Fibroblast of the aortic adventitia (primary cell): ENCODE measurements around the gene WDR49. TPM values are rescaled to one million over a fixed set of nuclear protein-coding genes. Genes with fewer than 3 reads are reported as not detected.

Experiments used
- DNase-seq: peaks from one replicate; pipeline ENCODE4 v3.0.0-alpha.2; 2010; ENCODE audit warnings: low read depth
- H3K4me3 ChIP-seq: 2 replicates; pipeline ENCODE4 v1.5.1; 2011; ENCODE audit warnings: low read depth, mild to moderate bottlenecking, control low read depth, low read length, moderate library complexity
- total RNA-seq: library from RNA; depleted of rRNA; stranded (reverse); fragments of >200 nt; gene quantifications from 2 replicates; pipeline ENCODE4 v1.2.3, GENCODE V29; 2012; ENCODE audit warnings: low replicate concordance
- TF ChIP-seq, protein P1 (sequence below): IDR thresholded peaks from 2 replicates; pipeline ENCODE4 v1.5.1; 2011; ENCODE audit warnings: mild to moderate bottlenecking, low read length, control low read depth, inconsistent platforms; ENCODE audit not compliant: insufficient read depth

WDR49 gene
- under 0.01 and 0.08 TPM in 2 replicates for total RNA-seq

DNA sequence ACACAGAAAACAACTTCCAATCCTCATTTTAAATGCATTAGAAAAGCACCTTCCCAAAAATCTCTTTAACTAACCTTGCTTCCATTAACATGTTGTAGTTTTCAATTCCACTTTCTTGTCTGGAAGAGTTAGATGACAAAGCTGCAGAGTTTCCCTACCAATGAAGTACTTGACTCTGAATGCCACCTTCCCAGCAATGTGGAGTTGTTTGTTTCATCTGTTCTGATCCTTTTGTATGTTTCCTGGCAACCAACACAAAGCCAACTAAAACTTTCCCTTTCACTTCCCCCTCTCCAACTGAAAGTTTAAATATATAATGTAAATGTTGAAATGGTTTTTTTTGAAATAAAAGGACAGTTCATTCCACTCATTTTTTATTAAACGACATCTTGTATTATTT, at the start of gene WDR49:
Gene WDR49 (minus strand): TSS at position 183 of the 400 bp plus-strand sequence. CDS start 517 bp downstream, outside the sequence.
- DNase-seq, result no peak
- TF ChIP-seq, protein P1, sequence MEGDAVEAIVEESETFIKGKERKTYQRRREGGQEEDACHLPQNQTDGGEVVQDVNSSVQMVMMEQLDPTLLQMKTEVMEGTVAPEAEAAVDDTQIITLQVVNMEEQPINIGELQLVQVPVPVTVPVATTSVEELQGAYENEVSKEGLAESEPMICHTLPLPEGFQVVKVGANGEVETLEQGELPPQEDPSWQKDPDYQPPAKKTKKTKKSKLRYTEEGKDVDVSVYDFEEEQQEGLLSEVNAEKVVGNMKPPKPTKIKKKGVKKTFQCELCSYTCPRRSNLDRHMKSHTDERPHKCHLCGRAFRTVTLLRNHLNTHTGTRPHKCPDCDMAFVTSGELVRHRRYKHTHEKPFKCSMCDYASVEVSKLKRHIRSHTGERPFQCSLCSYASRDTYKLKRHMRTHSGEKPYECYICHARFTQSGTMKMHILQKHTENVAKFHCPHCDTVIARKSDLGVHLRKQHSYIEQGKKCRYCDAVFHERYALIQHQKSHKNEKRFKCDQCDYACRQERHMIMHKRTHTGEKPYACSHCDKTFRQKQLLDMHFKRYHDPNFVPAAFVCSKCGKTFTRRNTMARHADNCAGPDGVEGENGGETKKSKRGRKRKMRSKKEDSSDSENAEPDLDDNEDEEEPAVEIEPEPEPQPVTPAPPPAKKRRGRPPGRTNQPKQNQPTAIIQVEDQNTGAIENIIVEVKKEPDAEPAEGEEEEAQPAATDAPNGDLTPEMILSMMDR, result no peak
- H3K4me3 ChIP-seq, result no peak within 1 kb of the TSS

DNA sequence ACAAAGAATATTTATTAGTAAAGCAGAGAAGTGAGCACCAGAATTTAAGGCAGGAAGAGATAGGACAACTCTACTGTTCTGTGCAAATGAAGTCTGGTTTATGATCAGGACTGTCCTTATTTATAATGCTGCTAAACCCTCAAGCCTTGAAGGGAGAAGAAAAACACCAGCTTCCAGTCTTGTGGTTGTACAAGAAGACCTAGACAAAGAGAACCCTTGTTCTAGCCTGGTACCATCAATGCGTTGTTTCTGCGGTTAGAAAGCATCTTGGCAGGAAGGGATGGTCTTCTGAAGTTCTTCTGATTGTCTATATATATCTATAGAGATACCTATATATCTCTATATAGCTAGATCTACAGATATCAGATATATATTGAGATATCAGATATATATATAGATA, 47.2 kb upstream of the WDR49 start:
- TF ChIP-seq, protein P1, result no peak
- DNase-seq, result no peak
- H3K4me3 ChIP-seq, result no peak overlapping the region

DNA sequence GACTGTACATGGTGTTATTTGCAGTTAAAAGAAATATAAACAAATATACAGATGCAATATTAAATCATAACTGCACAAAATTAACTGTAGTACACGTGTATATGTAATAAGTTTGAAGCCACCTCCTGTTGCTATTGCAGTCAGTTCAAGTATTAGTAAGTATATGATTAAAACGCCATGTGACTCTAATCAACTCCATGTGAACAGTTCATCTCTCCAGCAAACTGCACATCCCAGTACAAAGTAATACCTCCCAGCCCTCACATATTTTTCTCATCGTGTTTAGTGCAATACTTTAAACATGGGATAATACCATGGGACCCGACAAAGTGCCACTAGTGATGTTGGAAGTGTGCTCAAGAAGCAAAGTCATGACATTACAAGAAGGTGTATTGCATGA, 46.3 kb upstream of the WDR49 start:
- H3K4me3 ChIP-seq, result no peak overlapping the region
- TF ChIP-seq, protein P1, result no peak
- DNase-seq, result no peak

DNA sequence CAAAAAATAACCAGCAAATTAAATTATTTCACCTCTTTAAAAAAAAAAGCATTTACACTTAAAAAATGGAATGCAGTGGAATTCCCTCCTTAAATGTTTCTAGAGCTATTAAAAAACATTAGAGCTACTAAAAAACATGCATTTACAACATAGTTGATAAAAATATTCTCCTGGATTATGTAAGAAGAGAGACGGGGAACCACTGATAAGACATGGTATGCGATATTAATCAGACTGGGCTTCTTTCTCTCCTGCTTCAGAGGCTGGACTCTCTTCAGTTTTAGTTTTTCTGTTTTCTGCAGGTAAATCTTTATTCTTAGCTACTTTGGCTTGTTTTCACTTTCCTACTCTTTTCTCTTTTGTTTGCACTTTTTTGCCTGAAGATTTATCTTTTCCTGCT, 40.4 kb upstream of the WDR49 start:
- no peak overlapping the region for H3K4me3 ChIP-seq
- TF ChIP-seq, protein P1, result no peak
- no peak for DNase-seq

DNA sequence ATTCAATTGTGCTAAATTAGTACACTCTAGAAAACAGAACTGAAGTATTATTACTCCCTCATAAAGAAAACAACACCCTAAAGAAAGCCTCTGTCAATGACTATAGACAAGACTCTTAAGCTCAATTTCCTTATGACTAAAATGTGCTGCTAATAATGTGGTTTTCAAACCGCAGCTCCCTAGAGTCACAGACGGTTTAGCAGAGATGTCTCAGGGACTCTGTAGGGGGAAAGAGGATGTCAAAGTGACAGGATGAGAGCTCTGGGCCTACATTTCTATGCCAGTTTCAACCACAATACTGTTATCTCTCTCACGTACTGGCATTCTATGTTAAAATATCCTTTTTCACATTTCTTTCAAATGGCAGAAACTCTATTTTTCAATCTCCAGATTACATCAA, 37.6 kb upstream of the WDR49 start:
- H3K4me3 ChIP-seq, result no peak overlapping the region
- no peak for DNase-seq
- TF ChIP-seq, protein P1, result no peak

DNA sequence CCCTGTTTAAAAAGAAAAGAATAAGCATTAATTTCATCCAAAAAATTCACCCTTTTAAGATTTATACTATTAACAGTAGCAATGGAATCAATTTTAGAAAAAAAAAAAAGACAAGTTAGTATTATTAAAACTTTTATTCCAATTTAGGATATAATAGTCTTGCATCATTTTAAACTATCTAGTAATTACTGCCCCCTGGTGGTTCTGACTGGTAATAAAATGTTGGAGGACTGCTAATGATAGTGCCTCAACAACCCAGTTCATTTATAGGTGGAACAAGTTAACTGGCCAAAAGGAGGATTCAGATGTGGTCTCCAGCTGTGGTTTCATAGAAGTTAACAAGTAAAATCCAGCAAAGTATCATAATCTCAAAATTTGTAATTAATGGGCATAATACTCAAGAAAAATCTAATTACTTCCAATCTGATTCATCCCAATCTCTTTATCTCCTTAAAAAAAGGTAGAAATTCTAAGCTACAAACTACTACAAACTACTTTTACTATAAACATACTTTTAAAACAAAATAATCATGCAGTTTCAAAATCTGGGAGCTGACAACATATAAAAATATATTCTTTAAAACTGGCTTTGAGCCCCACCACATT, 30.7 kb upstream of the WDR49 start:
- TF ChIP-seq, protein P1, result peak; percentile 66
- DNase-seq, result peak; percentile 73
- H3K4me3 ChIP-seq, result no peak overlapping the region

DNA sequence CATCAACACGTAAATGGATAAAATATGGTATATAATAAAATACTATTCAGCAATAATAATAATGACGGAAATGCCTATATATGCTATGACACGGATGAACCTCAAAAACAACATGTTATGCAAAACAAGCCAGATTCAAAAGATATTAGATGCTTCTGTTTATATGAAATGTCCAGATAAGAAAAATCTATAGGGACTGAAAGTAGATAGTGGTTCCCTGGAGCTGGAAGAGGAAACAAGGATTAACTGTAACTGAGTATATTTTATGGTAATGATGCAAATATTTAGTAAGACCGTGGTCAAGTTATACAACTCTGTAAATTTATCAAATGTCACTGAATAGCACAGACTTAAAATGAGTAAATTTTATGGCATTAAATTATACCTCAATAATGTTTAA, 25.8 kb upstream of the WDR49 start:
- DNase-seq, result no peak
- H3K4me3 ChIP-seq, result no peak overlapping the region
- TF ChIP-seq, protein P1, result no peak
